Mesendoderm (in vitro differentiated cells): ENCODE data around the gene PRM3.
"Not testable (repeated sequence)": the region's sequence is repeated elsewhere in the genome, so short reads cannot be mapped to it uniquely, and the experiment has no call there.

Experiments used
- DNase-seq: peaks from one replicate; pipeline ENCODE4 v3.0.0; 2013
- H2AK5ac ChIP-seq: 2 replicates; pipeline ENCODE4 v1.6.1; 2013; ENCODE audit warnings: low read length, inconsistent platforms
- H2BK120ac ChIP-seq: 2 replicates; pipeline ENCODE4 v1.6.1; 2013; ENCODE audit warnings: low read depth, mild to moderate bottlenecking, low read length, moderate library complexity, mixed read lengths
- H2BK15ac ChIP-seq: replicated peaks from 2 replicates; pipeline ENCODE4 v1.6.1; 2013; ENCODE audit warnings: low read depth, mild to moderate bottlenecking, moderate library complexity
- H2BK5ac ChIP-seq: 2 replicates; pipeline ENCODE4 v1.6.1; 2013; ENCODE audit warnings: low read length, inconsistent platforms
- H3K18ac ChIP-seq: 2 replicates; pipeline ENCODE4 v1.6.1; 2013; ENCODE audit warnings: mild to moderate bottlenecking, low read length, mixed read lengths
- H3K23ac ChIP-seq: one replicate; pipeline ENCODE4 v1.6.1; 2013; ENCODE audit warnings: low read length
- H3K27ac ChIP-seq: 2 replicates; pipeline ENCODE4 v1.5.1; 2013; ENCODE audit warnings: low read depth, mild to moderate bottlenecking, inconsistent platforms, low read length, moderate library complexity
- H3K27me3 ChIP-seq: 2 replicates; pipeline ENCODE4 v1.6.1; 2013; ENCODE audit warnings: low read length, control low read depth, mild to moderate bottlenecking, inconsistent platforms; ENCODE audit not compliant: insufficient read depth, poor library complexity
- H3K36me3 ChIP-seq: 2 replicates; pipeline ENCODE4 v1.6.1; 2013; ENCODE audit warnings: low read length, inconsistent platforms; ENCODE audit not compliant: control insufficient read depth, insufficient read depth
- H3K4ac ChIP-seq: one replicate; pipeline ENCODE4 v1.6.1; 2013; ENCODE audit warnings: low read depth, mild to moderate bottlenecking, low read length, moderate library complexity
- H3K4me1 ChIP-seq: 2 replicates; pipeline ENCODE4 v1.6.1; 2013; ENCODE audit warnings: low read depth, low read length, inconsistent platforms; ENCODE audit not compliant: control insufficient read depth
- H3K4me2 ChIP-seq: 2 replicates; pipeline ENCODE4 v1.6.1; 2013; ENCODE audit warnings: low read length
- H3K4me3 ChIP-seq: 2 replicates; pipeline ENCODE4 v1.5.1; 2013; ENCODE audit warnings: mild to moderate bottlenecking, low read length
- H3K56ac ChIP-seq: one replicate; pipeline ENCODE4 v1.6.1; 2013; ENCODE audit warnings: low read length
- H3K79me1 ChIP-seq: 2 replicates; pipeline ENCODE4 v1.6.1; 2013; ENCODE audit warnings: low read length, inconsistent platforms
- H3K79me2 ChIP-seq: 2 replicates; pipeline ENCODE4 v1.6.1; 2013; ENCODE audit warnings: mild to moderate bottlenecking, low read length; ENCODE audit not compliant: control insufficient read depth, insufficient read depth
- H3K9ac ChIP-seq: 2 replicates; pipeline ENCODE4 v1.6.1; 2013; ENCODE audit warnings: low read length, inconsistent platforms
- H4K5ac ChIP-seq: one replicate; pipeline ENCODE4 v1.6.1; 2013; ENCODE audit warnings: low read length
- H4K8ac ChIP-seq: one replicate; pipeline ENCODE4 v1.6.1; 2013; ENCODE audit warnings: low read depth, mild to moderate bottlenecking, control low read depth, low read length, moderate library complexity
- WGBS: extraction: QIAGEN DNeasy Blood & Tissue Kit; methylation state at CpG from one replicate; pipeline ENCODE4 v1.1.7; 2013; ENCODE audit warnings: low lambda C conversion rate, missing lambda C conversion rate; ENCODE audit not compliant: insufficient coverage; ENCODE audit errors: extremely low coverage; 5-methylcytosine and 5-hydroxymethylcytosine counted together

Gene PRM3

GRCh38 chr16:11301645-11302501 is 28.4 kb upstream of the PRM3 start:
- no peak for DNase-seq
- H2BK15ac ChIP-seq, result no peak overlapping the region
- no peaks in the 10 kb centered on the region for H3K79me2 ChIP-seq
- H3K4ac ChIP-seq, result no peak overlapping the region
- H3K56ac ChIP-seq, result no peak overlapping the region
- no peak overlapping the region for H3K4me2 ChIP-seq
- no peak overlapping the region for H2BK120ac ChIP-seq
- H3K27me3 ChIP-seq, result no peaks in the 10 kb centered on the region
- no peaks in the 10 kb centered on the region for H3K36me3 ChIP-seq
- peak overlapping the region; percentile 67 for H2AK5ac ChIP-seq
- H3K9ac ChIP-seq, result no peak overlapping the region
- H4K8ac ChIP-seq, result no peak overlapping the region
- H3K4me3 ChIP-seq, result no peak overlapping the region
- H4K5ac ChIP-seq, result no peak overlapping the region
- no peaks in the 10 kb centered on the region for H3K79me1 ChIP-seq
- H3K18ac ChIP-seq, result no peak overlapping the region
- H3K27ac ChIP-seq, result no peak overlapping the region
- H3K4me1 ChIP-seq, result peaks cover 6% of the 10 kb centered on the region
- no peak overlapping the region for H2BK5ac ChIP-seq
- WGBS, result no CpG with 5 or more reads among the region's 4 CpGs
- H3K23ac ChIP-seq, result no peak overlapping the region

DNA sequence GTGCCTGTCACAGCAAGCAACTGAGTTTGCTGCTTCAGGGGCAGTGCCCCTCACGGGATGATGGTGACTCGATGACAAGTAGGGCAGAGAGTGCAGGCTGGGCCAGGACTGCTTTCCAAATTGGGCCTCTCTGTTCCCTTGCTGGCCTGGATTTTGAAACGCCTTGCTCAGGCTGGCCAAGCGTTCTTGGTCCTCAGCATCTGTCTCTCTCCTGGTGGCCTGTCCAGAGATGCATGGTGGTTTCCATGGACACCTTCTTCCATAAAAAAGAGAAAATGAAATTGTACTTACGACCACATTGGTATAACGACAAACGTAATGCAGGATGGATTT is 27.1 kb upstream of the PRM3 start:
- H3K4me3 ChIP-seq, result no peak overlapping the region
- no peak overlapping the region for H3K4ac ChIP-seq
- H3K56ac ChIP-seq, result no peak overlapping the region
- H3K36me3 ChIP-seq, result no peaks in the 10 kb centered on the region
- H3K79me1 ChIP-seq, result no peaks in the 10 kb centered on the region
- no peak overlapping the region for H3K23ac ChIP-seq
- no peak overlapping the region for H3K4me2 ChIP-seq
- no CpG with 5 or more reads among the region's 7 CpGs for WGBS
- H4K5ac ChIP-seq, result no peak overlapping the region
- H3K79me2 ChIP-seq, result no peaks in the 10 kb centered on the region
- H4K8ac ChIP-seq, result no peak overlapping the region
- no peak overlapping the region for H2BK120ac ChIP-seq
- no peak overlapping the region for H2BK5ac ChIP-seq
- peaks cover 6% of the 10 kb centered on the region for H3K4me1 ChIP-seq
- peak overlapping the region; percentile 38 for H2AK5ac ChIP-seq
- no peak overlapping the region for H3K9ac ChIP-seq
- no peak overlapping the region for H3K27ac ChIP-seq
- no peaks in the 10 kb centered on the region for H3K27me3 ChIP-seq
- no peak for DNase-seq
- no peak overlapping the region for H2BK15ac ChIP-seq
- no peak overlapping the region for H3K18ac ChIP-seq

- H4K8ac ChIP-seq, result no peak overlapping the region
- no peak overlapping the region for H3K18ac ChIP-seq
- H3K79me1 ChIP-seq, result no peaks in the 10 kb centered on the region
- no peaks in the 10 kb centered on the region for H3K36me3 ChIP-seq
- no peak overlapping the region for H3K56ac ChIP-seq
- H3K4me3 ChIP-seq, result no peak overlapping the region
- H2BK15ac ChIP-seq, result no peak overlapping the region
- H3K27me3 ChIP-seq, result no peaks in the 10 kb centered on the region
- H3K9ac ChIP-seq, result no peak overlapping the region
- H3K27ac ChIP-seq, result no peak overlapping the region
- peaks cover 6% of the 10 kb centered on the region for H3K4me1 ChIP-seq
- H2BK5ac ChIP-seq, result no peak overlapping the region
- H3K79me2 ChIP-seq, result no peaks in the 10 kb centered on the region
- no peak overlapping the region for H3K4ac ChIP-seq
- H2BK120ac ChIP-seq, result no peak overlapping the region
- H3K4me2 ChIP-seq, result no peak overlapping the region
- no peak overlapping the region for H3K23ac ChIP-seq
- H2AK5ac ChIP-seq, result peak overlapping the region; percentile 38
- DNase-seq, result no peak
- no peak overlapping the region for H4K5ac ChIP-seq
- WGBS, result no CpG with 5 or more reads among the region's 6 CpGs
These were observed 26.6 kb upstream of the PRM3 start for GRCh38 chr16:11299865-11300559.

GRCh38 chr16:11298950-11299547 is 25.6 kb upstream of the PRM3 start:
- DNase-seq, H3K56ac ChIP-seq, H2BK15ac ChIP-seq, H3K27me3 ChIP-seq, H2AK5ac ChIP-seq, H3K4me1 ChIP-seq, H2BK5ac ChIP-seq, H3K4me3 ChIP-seq, H2BK120ac ChIP-seq, H3K23ac ChIP-seq, H3K27ac ChIP-seq, H3K4me2 ChIP-seq, H3K79me1 ChIP-seq, H4K5ac ChIP-seq, H3K18ac ChIP-seq, H3K79me2 ChIP-seq, H4K8ac ChIP-seq, H3K36me3 ChIP-seq, H3K9ac ChIP-seq: not testable (repeated sequence)
- H3K4ac ChIP-seq, result peak overlapping the region; percentile 2
- no CpG with 5 or more reads among the region's 13 CpGs for WGBS

- H3K4me2 ChIP-seq, result no peak overlapping the region
- H2BK120ac ChIP-seq, result no peak overlapping the region
- peaks cover 6% of the 10 kb centered on the region for H3K4me1 ChIP-seq
- H3K23ac ChIP-seq, result no peak overlapping the region
- H3K36me3 ChIP-seq, result no peaks in the 10 kb centered on the region
- H3K9ac ChIP-seq, result no peak overlapping the region
- H3K79me1 ChIP-seq, result no peaks in the 10 kb centered on the region
- no peak for DNase-seq
- H3K79me2 ChIP-seq, result no peaks in the 10 kb centered on the region
- no peak overlapping the region for H4K5ac ChIP-seq
- H3K4me3 ChIP-seq, result no peak overlapping the region
- no peak overlapping the region for H2BK5ac ChIP-seq
- H3K27me3 ChIP-seq, result no peaks in the 10 kb centered on the region
- H3K27ac ChIP-seq, result no peak overlapping the region
- no peak overlapping the region for H2BK15ac ChIP-seq
- no peak overlapping the region for H4K8ac ChIP-seq
- WGBS, result no CpG with 5 or more reads among the region's 5 CpGs
- H3K56ac ChIP-seq, result no peak overlapping the region
- H3K18ac ChIP-seq, result no peak overlapping the region
- no peak overlapping the region for H3K4ac ChIP-seq
- H2AK5ac ChIP-seq, result no peak overlapping the region
These were observed 24.9 kb upstream of the PRM3 start for GRCh38 chr16:11298143-11298900.
